SHP77 (cell line): Measurements from ENCODE around the gene KCTD18.

Experiments used
- DNase-seq, 2 experiments: peaks; one replicate each; lab custom pipeline; 2025; lab: John Stamatoyannopoulos, UW

The KCTD18 gene

GRCh38 chr2:200455958-200456421 lies 53.9 kb downstream of the KCTD18 start:
- no peak for DNase-seq

DNA sequence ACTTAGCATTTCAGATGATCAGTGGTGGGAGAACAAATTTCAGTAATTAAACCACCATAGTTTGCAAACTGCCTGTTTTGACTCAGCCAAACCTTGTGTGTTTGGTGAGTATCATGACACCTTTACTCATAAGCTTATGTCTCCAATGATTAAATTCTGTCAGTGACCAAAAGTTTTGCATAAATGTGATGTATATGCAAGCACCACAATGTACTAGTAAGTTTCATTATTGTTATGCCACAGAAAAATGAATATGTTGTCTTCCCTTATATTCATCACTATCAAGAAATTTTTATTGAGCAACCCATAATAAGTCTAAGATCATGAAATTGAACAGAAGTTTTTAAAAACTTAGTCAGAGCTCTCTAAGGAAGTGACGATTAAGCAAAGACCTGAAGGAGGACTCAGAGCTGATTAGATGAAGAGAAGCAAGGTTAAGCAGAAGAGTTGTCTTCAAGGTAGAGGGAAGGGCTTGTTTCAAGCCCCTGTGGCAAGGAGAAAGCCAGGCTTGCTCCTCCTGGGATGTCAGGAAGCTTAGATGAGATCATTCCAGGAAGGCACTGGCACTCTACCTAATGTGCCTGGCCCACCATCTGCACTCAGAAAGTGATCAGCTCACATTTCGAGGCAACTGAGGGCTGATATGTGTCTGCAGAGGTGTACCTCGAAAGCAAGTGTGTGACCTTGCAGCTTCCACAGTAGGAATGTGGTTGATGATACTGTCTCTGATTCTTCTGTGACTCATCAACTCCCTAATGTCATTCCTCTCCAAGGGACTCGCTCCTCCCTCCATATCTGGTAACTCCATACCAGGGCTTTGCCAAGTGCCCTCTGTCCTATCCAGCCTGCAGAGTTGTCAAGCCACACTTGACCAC lies 54.7 kb downstream of the KCTD18 start:
- DNase-seq: no peak

DNA sequence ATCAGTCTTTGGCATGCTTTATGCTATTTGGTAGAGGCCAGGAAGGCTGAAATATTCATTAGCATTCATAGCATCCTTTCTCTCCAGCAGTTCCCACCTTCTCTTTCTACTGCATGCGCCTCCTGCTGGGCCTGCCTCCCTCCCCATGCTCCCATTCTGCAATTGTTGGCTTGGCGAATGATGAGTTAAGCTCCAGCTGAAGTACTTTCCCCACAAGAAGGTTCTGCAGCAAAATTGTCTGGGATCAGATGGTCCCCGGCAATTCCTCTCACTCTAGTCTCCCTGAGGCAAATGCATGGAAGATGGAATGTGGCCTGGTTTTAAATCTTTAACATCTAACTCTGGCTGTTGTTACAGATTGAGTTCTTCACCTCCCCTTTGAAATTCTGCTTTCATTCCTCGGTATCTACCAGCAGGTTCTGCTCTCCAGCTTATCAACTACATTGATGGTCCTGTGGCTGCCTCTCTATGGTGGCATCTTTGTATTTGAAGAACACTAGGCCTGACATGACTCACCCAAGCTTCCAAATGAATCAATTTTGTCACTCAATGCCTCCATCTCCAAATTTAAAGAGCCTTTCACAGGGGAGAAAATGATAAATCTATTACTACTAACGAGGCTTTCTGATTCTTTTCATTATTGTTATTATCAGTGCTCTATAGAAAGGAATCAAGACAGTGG lies 55.9 kb downstream of the KCTD18 start:
- DNase-seq: no peak

DNA sequence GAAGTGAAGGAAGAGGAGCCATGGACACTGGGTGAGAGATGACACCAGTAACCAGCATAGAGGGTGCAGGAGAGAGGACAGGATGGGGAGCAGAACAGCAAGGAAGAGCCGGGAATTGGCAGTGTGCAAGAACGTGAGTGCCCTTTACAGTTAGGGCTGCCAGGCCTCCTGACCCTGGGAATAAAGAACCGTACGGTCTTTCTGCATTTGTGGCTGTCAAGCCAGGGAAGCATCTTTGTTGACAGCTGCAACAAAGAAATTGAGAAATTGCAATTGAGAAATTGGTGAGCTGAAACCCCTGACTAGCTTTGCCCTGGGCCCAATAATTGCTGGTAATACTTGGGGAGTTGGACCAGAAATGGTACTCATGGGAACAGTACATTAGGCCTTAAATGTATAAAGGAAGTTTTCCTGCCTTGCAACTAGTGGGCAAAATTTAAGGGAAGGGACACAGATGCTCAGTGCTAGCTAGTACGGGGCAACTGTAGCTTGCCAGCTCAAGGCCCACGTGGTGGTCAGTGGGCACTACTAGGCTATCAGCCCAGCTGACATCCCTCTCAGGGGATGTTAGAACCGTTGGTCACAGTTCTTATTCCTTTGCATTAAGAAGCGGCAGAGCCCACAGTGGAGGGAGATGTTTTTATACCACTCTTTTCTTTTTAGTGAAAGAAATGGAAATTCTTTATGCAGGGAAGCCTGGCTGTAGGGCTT lies 56.6 kb downstream of the KCTD18 start:
- DNase-seq: no peak

DNA sequence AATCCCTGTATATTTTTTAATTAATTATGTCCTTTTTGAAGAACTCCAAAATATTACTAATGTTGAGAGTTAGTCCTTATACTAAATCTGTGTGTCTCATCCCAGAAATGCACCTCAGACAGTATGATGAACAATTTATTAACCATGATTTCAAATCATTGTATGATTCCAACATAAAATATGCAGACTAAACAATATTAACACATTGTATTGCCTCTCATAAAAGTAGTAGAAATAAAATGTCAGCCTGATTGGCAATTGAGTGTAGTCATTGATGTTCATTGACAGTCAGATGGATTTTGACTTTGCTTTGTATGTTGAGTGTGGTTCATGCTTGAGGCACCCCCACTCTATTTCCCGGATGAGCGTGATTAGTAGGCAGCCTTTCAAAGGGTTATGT lies 57.5 kb downstream of the KCTD18 start:
- DNase-seq: no peak

DNA sequence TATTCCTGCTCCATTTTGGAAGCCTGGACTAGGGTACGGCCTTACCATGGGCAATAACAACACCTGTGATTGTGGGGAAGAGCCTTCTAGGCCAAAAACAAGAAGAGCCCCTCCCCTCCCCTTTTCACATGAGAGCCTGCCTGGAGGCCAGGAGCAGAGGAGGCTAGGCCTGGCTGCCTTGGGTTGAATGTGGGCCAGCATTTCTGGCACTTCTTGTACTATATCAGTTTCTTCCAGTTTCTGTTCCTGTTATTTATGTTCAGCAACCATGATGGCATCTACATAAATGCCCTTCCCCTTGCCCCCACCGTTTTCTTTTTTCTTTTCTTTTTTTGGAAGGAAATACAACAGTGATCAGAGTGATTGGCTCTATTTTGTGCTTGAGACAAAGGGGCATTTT lies 58.4 kb downstream of the KCTD18 start:
- no peak for DNase-seq

- DNase-seq: no peak
These were observed 59.6 kb downstream of the KCTD18 start for GRCh38 chr2:200450288-200450687.

GRCh38 chr2:200449149-200449548 lies 60.7 kb downstream of the KCTD18 start:
- DNase-seq: no peak

DNA sequence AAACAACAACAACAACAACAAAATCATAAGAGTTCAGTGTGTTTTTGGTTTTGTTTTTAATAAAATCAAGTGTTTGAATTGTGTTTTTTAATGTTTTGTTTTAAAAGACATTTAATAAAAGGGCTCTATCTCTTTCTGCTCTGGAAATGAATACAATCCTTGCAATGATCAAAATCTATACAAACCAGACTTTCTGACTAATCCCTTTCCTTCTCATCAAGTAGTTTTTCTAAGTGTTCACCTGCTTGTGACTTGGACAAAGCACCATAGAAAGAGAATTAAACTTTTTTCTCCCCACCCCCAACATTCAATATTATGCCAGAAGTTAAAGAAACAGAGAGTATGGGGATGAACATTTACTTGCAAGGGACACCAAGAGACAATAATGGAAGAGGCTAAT lies 61.4 kb downstream of the KCTD18 start:
- no peak for DNase-seq

GRCh38 chr2:200447139-200447855 lies 62.6 kb downstream of the KCTD18 start:
- DNase-seq: no peak

GRCh38 chr2:200446612-200447011 lies 63.3 kb downstream of the KCTD18 start:
- no peak for DNase-seq

- no peak for DNase-seq
These were observed 64.6 kb downstream of the KCTD18 start for GRCh38 chr2:200445284-200445683.

DNA sequence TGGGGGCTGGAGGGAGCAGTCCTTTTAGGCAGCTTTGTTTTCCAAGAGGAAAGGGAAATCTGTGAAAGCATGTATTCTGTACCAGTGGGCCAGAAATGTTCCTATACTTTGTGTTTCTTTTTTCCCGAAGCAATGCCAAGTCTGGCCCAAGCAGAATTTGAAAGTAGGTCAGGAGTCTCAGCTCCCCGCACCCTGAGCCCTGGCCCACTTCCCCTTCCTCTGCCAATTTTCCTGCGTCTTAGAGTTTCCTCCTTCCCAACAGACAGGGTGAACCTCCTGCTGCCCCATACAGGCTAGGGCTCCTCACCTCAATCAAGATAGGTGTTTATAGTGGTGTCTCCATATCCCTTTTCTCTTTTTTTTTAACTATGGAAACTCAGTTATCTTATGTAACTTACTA lies 65.3 kb downstream of the KCTD18 start:
- no peak for DNase-seq

DNA sequence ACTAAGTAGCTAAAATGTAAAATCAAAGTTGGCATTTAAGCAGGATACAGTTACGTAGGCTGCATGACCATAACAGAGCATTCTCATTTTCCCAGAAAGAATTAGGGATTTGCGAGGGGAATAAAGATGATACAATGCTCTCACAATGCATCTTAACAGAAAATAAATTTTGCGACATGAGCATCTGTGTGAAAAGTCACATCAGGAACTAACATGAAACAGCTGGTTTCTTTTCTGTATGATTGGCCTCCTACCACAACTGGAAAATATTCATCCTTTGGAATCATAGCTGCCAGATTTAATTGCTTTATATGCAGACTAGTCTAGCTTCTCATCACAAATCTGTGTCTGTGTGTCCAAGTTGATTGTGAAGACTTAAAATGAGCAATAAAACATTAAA lies 66.0 kb downstream of the KCTD18 start:
- DNase-seq: no peak

DNA sequence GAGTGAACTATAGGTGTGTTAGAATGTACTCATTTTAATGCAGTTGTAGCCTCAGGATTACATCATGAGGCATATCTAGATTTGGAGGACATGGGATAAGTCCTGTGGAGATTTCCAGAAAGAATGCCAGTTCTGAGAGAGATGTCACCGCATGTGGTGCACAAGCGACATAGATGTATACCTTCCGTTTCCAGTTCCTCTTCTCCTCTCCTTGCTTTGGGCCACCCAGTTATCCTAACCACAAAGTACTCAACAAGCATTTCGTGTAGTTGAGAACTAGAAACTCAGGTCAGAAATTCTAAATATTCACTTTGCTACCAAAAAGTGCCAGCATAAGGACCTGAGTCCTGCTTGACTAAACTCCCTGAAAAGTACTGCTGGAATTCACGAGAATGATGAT lies 66.5 kb downstream of the KCTD18 start:
- no peak for DNase-seq

- DNase-seq: no peak
These were observed 67.4 kb downstream of the KCTD18 start for GRCh38 chr2:200442471-200442870.

- no peak for DNase-seq
These were observed 69.9 kb downstream of the KCTD18 start for GRCh38 chr2:200439981-200440380.
